SU-DHL-6 (cell line): ENCODE results near the gene TNS1.

ENCODE experiments used
- H2AFZ ChIP-seq: fragments of 200-600 bp; sonication (generic); 2 replicates; pipeline ENCODE4 v1.6.1; 2014; ENCODE audit warnings: low read depth, mild to moderate bottlenecking, moderate library complexity, mixed read lengths, antibody characterized with exemption, low read length; ENCODE audit not compliant: severe bottlenecking
- H3F3A ChIP-seq: fragments of 200-600 bp; shearing (Covaris generic); 2 replicates; pipeline ENCODE4 v1.6.0; 2016; ENCODE audit warnings: antibody characterized with exemption, mild to moderate bottlenecking; ENCODE audit not compliant: insufficient read depth
- H3K27ac ChIP-seq: fragments of 200-600 bp; sonication (generic); 2 replicates; pipeline ENCODE4 v1.5.1; 2016; ENCODE audit warnings: low read depth, mild to moderate bottlenecking, low read length, moderate library complexity, mixed read lengths
- H3K27me3 ChIP-seq: fragments of 200-600 bp; sonication (generic), shearing (Covaris generic); 2 replicates; pipeline ENCODE4 v1.6.0; 2014; ENCODE audit warnings: mild to moderate bottlenecking, low read length
- H3K36me3 ChIP-seq: fragments of 200-600 bp; sonication (generic); 2 replicates; pipeline ENCODE4 v1.6.1; 2014; ENCODE audit warnings: mild to moderate bottlenecking, low read length, mixed read lengths
- H3K4me2 ChIP-seq: fragments of 300-600, 200-600 bp; shearing (Covaris generic), sonication (generic); 2 replicates; pipeline ENCODE4 v1.6.0; 2014; ENCODE audit warnings: low read length, low read depth, mild to moderate bottlenecking; ENCODE audit not compliant: poor library complexity, severe bottlenecking
- H3K4me3 ChIP-seq: fragments of 200-600 bp; sonication (generic); 2 replicates; pipeline ENCODE4 v1.5.1; 2014; ENCODE audit warnings: antibody characterized with exemption, low read length, mild to moderate bottlenecking, mixed read lengths; ENCODE audit not compliant: insufficient read depth, poor library complexity, severe bottlenecking
- H3K79me2 ChIP-seq: fragments of 200-600 bp; sonication (generic); 2 replicates; pipeline ENCODE4 v1.6.1; 2014; ENCODE audit warnings: mild to moderate bottlenecking, low read length, moderate library complexity; ENCODE audit not compliant: insufficient read depth
- H3K9ac ChIP-seq: fragments of 200-600 bp; sonication (generic); 2 replicates; pipeline ENCODE4 v1.7.0; 2014; ENCODE audit warnings: mild to moderate bottlenecking, low read length
- H3K9me2 ChIP-seq: fragments of 200-600 bp; sonication (generic); replicated peaks from 2 replicates; pipeline ENCODE4 v1.6.1; 2014; ENCODE audit warnings: low read length; ENCODE audit not compliant: insufficient read depth
- H3K9me3 ChIP-seq: fragments of 200-600 bp; sonication (generic); 2 replicates; pipeline ENCODE4 v1.6.1; 2014; ENCODE audit warnings: low read length, mixed read lengths; ENCODE audit not compliant: insufficient read depth
- H4K20me1 ChIP-seq: fragments of 200-600 bp; sonication (generic); 2 replicates; pipeline ENCODE4 v1.6.1; 2014; ENCODE audit warnings: low read depth, mild to moderate bottlenecking, antibody characterized with exemption, low read length, moderate library complexity, mixed read lengths
- EZH2phosphoT487 ChIP-seq: fragments of 200-600 bp; sonication (generic), shearing (Covaris generic); conservative IDR thresholded peaks from 2 replicates; pipeline ENCODE4 v1.6.1; 2018; ENCODE audit warnings: mild to moderate bottlenecking, antibody characterized with exemption, low read length, moderate library complexity, mixed read lengths
- TF ChIP-seq, protein P1 (sequence below): fragments of 200-600 bp; sonication (generic); IDR thresholded peaks from one replicate; pipeline ENCODE4 v1.5.1; 2017; ENCODE audit warnings: antibody characterized with exemption, mild to moderate bottlenecking, low read length, moderate library complexity; ENCODE audit not compliant: insufficient read depth, poor library complexity, severe bottlenecking

The TNS1 gene

DNA sequence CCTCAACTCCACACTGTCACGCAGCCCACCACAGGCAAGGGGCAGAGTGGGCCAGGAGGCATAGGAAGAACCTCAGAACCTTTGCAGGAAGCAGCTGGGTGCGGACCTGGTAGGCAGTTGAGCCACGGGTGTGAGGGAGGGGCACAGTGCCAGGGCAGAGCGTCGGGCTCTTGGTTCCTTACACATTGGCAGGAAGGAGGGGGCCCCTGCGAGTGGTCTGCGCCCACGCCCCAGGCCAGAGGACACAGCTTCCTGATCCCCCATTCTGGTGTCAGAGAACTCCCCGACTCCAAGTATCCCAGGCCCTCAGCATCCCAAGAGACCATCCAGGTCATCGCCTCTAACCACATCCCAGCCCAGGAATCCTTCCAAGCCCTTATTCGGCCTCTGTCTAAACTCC lies 61.5 kb downstream of the TNS1 start:
- no peak overlapping the region for H3K4me2 ChIP-seq
- no peaks in the 10 kb centered on the region for H3K9me2 ChIP-seq
- H3K4me3 ChIP-seq, result no peak overlapping the region
- no peaks in the 10 kb centered on the region for H4K20me1 ChIP-seq
- no peaks in the 10 kb centered on the region for H3K79me2 ChIP-seq
- no peaks in the 10 kb centered on the region for H3K36me3 ChIP-seq
- H3K27me3 ChIP-seq, result no peaks in the 10 kb centered on the region
- H3K9me3 ChIP-seq, result no peaks in the 10 kb centered on the region
- no peak overlapping the region for H3K9ac ChIP-seq
- no peak for TF ChIP-seq EZH2phosphoT487
- TF ChIP-seq, protein P1, sequence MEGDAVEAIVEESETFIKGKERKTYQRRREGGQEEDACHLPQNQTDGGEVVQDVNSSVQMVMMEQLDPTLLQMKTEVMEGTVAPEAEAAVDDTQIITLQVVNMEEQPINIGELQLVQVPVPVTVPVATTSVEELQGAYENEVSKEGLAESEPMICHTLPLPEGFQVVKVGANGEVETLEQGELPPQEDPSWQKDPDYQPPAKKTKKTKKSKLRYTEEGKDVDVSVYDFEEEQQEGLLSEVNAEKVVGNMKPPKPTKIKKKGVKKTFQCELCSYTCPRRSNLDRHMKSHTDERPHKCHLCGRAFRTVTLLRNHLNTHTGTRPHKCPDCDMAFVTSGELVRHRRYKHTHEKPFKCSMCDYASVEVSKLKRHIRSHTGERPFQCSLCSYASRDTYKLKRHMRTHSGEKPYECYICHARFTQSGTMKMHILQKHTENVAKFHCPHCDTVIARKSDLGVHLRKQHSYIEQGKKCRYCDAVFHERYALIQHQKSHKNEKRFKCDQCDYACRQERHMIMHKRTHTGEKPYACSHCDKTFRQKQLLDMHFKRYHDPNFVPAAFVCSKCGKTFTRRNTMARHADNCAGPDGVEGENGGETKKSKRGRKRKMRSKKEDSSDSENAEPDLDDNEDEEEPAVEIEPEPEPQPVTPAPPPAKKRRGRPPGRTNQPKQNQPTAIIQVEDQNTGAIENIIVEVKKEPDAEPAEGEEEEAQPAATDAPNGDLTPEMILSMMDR, result no peak
- H3F3A ChIP-seq, result no peaks in the 10 kb centered on the region
- no peak overlapping the region for H3K27ac ChIP-seq
- H2AFZ ChIP-seq, result no peak overlapping the region

GRCh38 chr2:217940261-217941220 lies 62.3 kb downstream of the TNS1 start:
- no peak overlapping the region for H3K27ac ChIP-seq
- no peaks in the 10 kb centered on the region for H3K27me3 ChIP-seq
- H4K20me1 ChIP-seq, result no peaks in the 10 kb centered on the region
- no peaks in the 10 kb centered on the region for H3K9me3 ChIP-seq
- H3K79me2 ChIP-seq, result no peaks in the 10 kb centered on the region
- H3K4me2 ChIP-seq, result no peak overlapping the region
- H3K9me2 ChIP-seq, result no peaks in the 10 kb centered on the region
- TF ChIP-seq, protein P1, result no peak
- no peak for TF ChIP-seq EZH2phosphoT487
- no peak overlapping the region for H3K4me3 ChIP-seq
- no peak overlapping the region for H2AFZ ChIP-seq
- H3K36me3 ChIP-seq, result no peaks in the 10 kb centered on the region
- no peak overlapping the region for H3K9ac ChIP-seq
- no peaks in the 10 kb centered on the region for H3F3A ChIP-seq

DNA sequence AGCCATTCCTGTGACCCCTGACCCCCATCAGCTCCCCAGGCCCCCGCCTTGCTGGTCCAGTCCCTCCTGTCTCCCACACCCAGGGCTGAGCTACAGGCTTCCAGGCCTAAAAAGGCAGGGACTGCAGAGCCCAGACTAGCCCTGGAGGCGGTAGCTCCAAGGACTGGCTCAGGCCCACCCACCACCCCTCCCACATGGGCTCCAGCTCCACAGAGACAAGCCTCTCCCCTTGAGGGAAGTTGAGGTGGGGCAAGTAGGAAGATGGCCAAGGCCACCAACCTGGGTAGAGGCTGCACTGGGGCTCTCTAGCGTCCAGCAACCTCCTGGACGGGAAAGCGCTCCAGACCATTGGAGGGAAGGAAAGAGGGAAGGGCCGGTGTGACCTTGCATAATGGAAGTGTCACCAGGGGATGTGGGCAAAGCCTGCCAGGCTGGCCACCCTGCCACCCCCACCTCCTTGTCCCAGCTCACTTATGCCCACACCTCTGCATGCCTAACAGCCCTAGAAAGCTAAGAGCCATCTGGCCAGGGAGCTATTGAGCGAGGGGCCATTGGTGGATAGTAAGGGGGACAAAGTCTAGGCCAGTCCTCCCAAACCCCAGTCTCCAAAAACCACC lies 63.1 kb downstream of the TNS1 start:
- Histone ChIP-seq H3K9me2 (no peaks in the 10 kb centered on the region), H3K27me3 (no peaks in the 10 kb centered on the region), H3F3A (no peaks in the 10 kb centered on the region), H2AFZ (no peak overlapping the region), H3K4me3 (no peak overlapping the region), H4K20me1 (no peaks in the 10 kb centered on the region), H3K9ac (no peak overlapping the region), H3K79me2 (no peaks in the 10 kb centered on the region), H3K4me2 (no peak overlapping the region), H3K36me3 (no peaks in the 10 kb centered on the region), H3K27ac (no peak overlapping the region), H3K9me3 (no peaks in the 10 kb centered on the region)
- TF ChIP-seq, protein P1, result no peak
- no peak for TF ChIP-seq EZH2phosphoT487
